CD4-positive, CD25-positive, alpha-beta regulatory T cell (primary cell): ENCODE data around the gene DCN. TPM values are rescaled to one million over a fixed set of nuclear protein-coding genes. Genes with fewer than 3 reads are reported as not detected.

Source experiments
- ATAC-seq, 2 donors: fragments of 150-1000 bp; cut with Tn5 transposase; one replicate each; pipeline ENCODE4 v1.10.0; 2021; ENCODE audit warnings: low read depth in 2 of 2, moderate number of reproducible peaks in 2 of 2, moderate library complexity in 1 of 2
- DNase-seq, 3 donors: peaks; one replicate each; pipeline versions ENCODE4 v3.0.0 to v3.0.0-alpha.2; 2012 to 2022; ENCODE audit warnings: mixed read lengths in 1 of 3
- H3K27ac ChIP-seq: one replicate; pipeline ENCODE4 v1.7.0; 2013; ENCODE audit warnings: mild to moderate bottlenecking, low read length; ENCODE audit not compliant: insufficient read depth, poor library complexity, severe bottlenecking
- H3K27me3 ChIP-seq: one replicate; pipeline ENCODE4 v1.7.0; 2013; ENCODE audit warnings: low read length; ENCODE audit not compliant: control insufficient read depth, insufficient read depth
- H3K36me3 ChIP-seq: one replicate; pipeline ENCODE4 v1.7.0; 2013; ENCODE audit warnings: mild to moderate bottlenecking, low read length, moderate library complexity; ENCODE audit not compliant: control insufficient read depth, insufficient read depth
- H3K4me1 ChIP-seq: 2 replicates; pipeline ENCODE4 v1.7.0; 2013; ENCODE audit warnings: mild to moderate bottlenecking, low read length; ENCODE audit not compliant: insufficient read depth, control insufficient read depth, poor library complexity, severe bottlenecking
- H3K4me3 ChIP-seq: one replicate; pipeline ENCODE4 v1.7.0; 2013; ENCODE audit warnings: low read depth, mild to moderate bottlenecking, low read length, moderate library complexity
- H3K9me3 ChIP-seq, 2 experiments: 1 replicate in 1 of 2; 2 replicates in 1 of 2; pipeline ENCODE4 v1.7.0; 2013; ENCODE audit warnings: low read length in 2 of 2, mild to moderate bottlenecking in 1 of 2, moderate library complexity in 1 of 2; ENCODE audit not compliant: control insufficient read depth in 2 of 2
- H3K27ac Mint-ChIP-seq, 3 donors: one replicate each; pipeline ENCODE4 v1.8.0; 2020 to 2022; ENCODE audit warnings: mild to moderate bottlenecking in 3 of 3, mixed read lengths in 3 of 3, moderate library complexity in 2 of 3
- H3K27me3 Mint-ChIP-seq: one replicate; pipeline ENCODE4 v1.8.0; 2022; ENCODE audit warnings: mild to moderate bottlenecking, mixed read lengths
- H3K36me3 Mint-ChIP-seq: one replicate; pipeline ENCODE4 v1.8.0; 2020; ENCODE audit warnings: mixed read lengths
- H3K4me1 Mint-ChIP-seq, 4 donors: one replicate each; pipeline ENCODE4 v1.8.0; 2020 to 2022; ENCODE audit warnings: mixed read lengths in 4 of 4, mild to moderate bottlenecking in 1 of 4
- H3K4me3 Mint-ChIP-seq, 4 donors: one replicate each; pipeline ENCODE4 v1.8.0; 2020 to 2022; ENCODE audit warnings: mild to moderate bottlenecking in 4 of 4, mixed read lengths in 4 of 4, moderate library complexity in 3 of 4
- H3K9me3 Mint-ChIP-seq, 7 donors: one replicate each; pipeline ENCODE4 v1.8.0; 2020 to 2022; ENCODE audit warnings: mixed read lengths in 7 of 7, mild to moderate bottlenecking in 3 of 7, moderate library complexity in 2 of 7
- polyA plus RNA-seq, 4 donors: library from polyadenylated mRNA; unstranded; fragments of 300-500 nt; fragmentation: Illumina TruSeq; gene quantifications; one replicate each; pipeline ENCODE4 v1.2.3, GENCODE V29; 2021
- total RNA-seq: library from RNA; stranded (reverse); gene quantifications from one replicate; pipeline ENCODE4 v1.2.3, GENCODE V29; 2022

Gene DCN
- total and polyA plus RNA-seq, 5 donors from 2014 or later, result not detected

DNA sequence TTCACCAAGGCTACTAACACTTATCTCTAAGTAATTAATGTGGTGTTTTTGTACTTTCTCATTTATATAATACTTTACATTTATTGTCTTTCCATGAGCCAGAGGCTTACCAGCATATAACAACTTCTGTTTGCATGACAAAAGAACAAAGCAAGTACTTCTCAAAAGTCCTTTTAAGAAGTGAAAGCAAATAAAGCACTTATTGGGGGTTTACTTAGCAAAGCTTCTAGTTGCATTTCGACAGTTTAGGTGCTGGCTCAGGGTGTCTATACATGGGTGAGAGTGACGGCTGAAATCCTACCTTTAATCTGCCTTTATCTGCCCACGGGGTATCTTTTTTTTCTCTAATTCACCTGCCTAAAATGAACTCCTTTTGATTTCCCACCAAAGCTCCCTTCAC lies 21.0 kb upstream of the DCN start:
- Histone ChIP-seq H3K27me3 (no peaks in the 10 kb centered on the region), H3K27ac (no peak overlapping the region), H3K4me1 (no peaks in the 10 kb centered on the region), H3K9me3 (no peaks in the 10 kb centered on the region), H3K4me3 (no peak overlapping the region), H3K36me3 (no peaks in the 10 kb centered on the region)
- ATAC-seq (no peak), DNase-seq (no peak)
- peaks cover 4% of the 10 kb centered on the region for H3K27me3 Mint-ChIP-seq
- peaks cover 0 to 3% (median 0%) of the 10 kb centered on the region in 7 donors for H3K9me3 Mint-ChIP-seq
- H3K36me3 Mint-ChIP-seq, result no peaks in the 10 kb centered on the region
- no peak overlapping the region for H3K27ac Mint-ChIP-seq
- no peak overlapping the region for H3K4me3 Mint-ChIP-seq
- H3K4me1 Mint-ChIP-seq, result no peaks in the 10 kb centered on the region

DNA sequence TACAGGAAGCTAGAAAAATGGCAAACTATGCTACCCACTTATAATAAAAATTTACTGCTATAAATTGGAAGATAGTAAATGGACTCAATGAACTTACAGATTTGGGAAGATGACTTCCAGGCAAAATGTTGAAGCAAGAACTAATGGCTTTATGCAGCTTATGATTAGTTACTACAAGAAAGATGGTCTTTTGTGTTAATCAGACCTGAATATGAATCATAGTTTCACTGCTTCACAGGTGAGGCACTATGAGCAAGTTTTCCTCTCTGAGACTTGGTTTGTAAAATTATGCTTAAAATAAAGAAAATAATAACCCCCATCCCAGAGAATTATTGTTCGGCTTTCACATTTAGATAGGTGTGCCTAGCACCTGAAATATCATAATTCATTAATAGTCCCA lies 19.8 kb upstream of the DCN start:
- H3K4me3 ChIP-seq, result no peak overlapping the region
- ATAC-seq, result no peak
- H3K27me3 ChIP-seq, result no peaks in the 10 kb centered on the region
- Mint-ChIP-seq H3K4me1 (no peaks in the 10 kb centered on the region), H3K27me3 (peaks cover 4% of the 10 kb centered on the region), H3K9me3 (peaks cover 0 to 3% (median 0%) of the 10 kb centered on the region in 7 donors), H3K4me3 (no peak overlapping the region), H3K36me3 (no peaks in the 10 kb centered on the region), H3K27ac (no peak overlapping the region)
- DNase-seq, result no peak
- no peak overlapping the region for H3K27ac ChIP-seq
- no peaks in the 10 kb centered on the region for H3K9me3 ChIP-seq
- H3K36me3 ChIP-seq, result no peaks in the 10 kb centered on the region
- no peaks in the 10 kb centered on the region for H3K4me1 ChIP-seq

DNA sequence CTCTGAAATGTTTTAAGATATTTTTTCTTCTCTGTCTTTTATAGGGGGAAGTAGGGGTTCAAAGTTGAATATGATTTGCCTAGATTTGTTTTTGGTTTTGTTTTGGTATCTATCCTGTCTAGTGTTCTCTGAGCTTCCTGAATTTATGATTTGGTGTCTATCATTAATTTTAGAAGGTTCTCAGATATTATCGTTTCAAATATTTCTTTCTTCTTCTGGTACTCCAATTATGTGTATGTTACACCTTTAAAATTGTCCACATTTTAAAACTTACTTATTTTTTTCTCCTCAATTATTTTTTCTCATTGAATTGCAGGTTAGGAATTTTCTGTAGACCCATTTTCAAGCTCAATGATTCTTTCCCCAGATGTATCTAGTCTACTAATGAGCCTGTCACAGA lies 13.8 kb upstream of the DCN start:
- H3K4me3 Mint-ChIP-seq, result no peak overlapping the region
- peaks cover 4% of the 10 kb centered on the region for H3K27me3 Mint-ChIP-seq
- H3K36me3 Mint-ChIP-seq, result no peaks in the 10 kb centered on the region
- Histone ChIP-seq H3K4me3 (no peak overlapping the region), H3K9me3 (no peaks in the 10 kb centered on the region), H3K27me3 (no peaks in the 10 kb centered on the region), H3K27ac (no peak overlapping the region), H3K36me3 (no peaks in the 10 kb centered on the region), H3K4me1 (no peaks in the 10 kb centered on the region)
- DNase-seq, result no peak
- ATAC-seq, result no peak
- no peak overlapping the region for H3K27ac Mint-ChIP-seq
- no peaks in the 10 kb centered on the region for H3K4me1 Mint-ChIP-seq
- H3K9me3 Mint-ChIP-seq, result peaks cover 0 to 10% (median 3%) of the 10 kb centered on the region in 7 donors

DNA sequence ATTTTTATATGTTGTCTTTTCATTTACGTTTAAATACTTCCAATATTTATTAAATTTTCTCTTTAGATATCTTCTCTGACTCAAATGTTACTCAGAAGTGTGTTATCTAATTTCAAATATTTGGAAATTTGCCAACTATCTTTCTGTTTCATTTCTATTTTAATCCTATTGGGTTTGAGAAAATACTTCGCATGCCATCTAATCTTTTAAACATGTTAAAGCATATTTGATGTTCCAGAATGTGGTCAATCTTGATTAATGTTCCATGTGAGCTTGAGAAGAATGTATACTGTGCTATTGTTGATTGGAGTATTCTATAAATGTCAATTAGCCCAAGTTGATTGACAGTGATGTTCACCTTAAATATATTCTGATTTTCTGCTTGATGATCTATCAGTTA lies 11.9 kb upstream of the DCN start:
- no peaks in the 10 kb centered on the region for H3K27me3 ChIP-seq
- H3K36me3 ChIP-seq, result no peaks in the 10 kb centered on the region
- Mint-ChIP-seq H3K27me3 (peaks cover under 1% of the 10 kb centered on the region), H3K27ac (no peak overlapping the region), H3K36me3 (no peaks in the 10 kb centered on the region), H3K4me3 (no peak overlapping the region), H3K9me3 (peaks cover 0 to 10% (median 2%) of the 10 kb centered on the region in 7 donors), H3K4me1 (no peaks in the 10 kb centered on the region)
- H3K27ac ChIP-seq, result no peak overlapping the region
- H3K4me1 ChIP-seq, result no peaks in the 10 kb centered on the region
- DNase-seq (no peak), ATAC-seq (no peak)
- no peaks in the 10 kb centered on the region for H3K9me3 ChIP-seq
- H3K4me3 ChIP-seq, result no peak overlapping the region

DNA sequence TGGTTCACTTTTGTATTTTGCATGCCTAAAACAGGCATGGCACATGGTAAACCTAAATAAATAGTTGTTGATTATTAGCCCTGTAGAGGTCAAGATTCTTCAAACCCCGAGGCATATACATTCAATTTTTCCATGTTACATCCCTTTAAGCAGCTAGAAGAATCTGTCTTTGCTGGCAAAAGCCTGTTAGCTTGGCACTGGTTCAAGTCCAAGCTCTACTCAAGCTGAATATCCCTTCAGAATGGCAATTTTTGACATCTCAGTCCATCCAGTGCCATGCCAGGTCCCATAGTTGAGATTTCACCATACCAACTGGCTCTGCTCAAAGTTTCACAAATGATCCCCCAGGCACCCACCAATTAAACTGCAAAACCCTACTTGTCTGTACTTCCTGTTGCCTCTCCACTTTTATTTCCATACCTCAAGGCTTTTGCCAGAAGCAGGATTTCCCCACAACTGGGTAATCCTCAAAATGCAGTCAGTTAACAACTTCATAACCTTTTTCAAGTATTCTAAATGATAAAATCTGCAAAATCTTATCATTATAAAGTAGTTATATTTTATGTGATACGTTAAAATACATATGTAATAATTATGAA lies 9.0 kb upstream of the DCN start:
- no peaks in the 10 kb centered on the region for H3K4me1 Mint-ChIP-seq
- no peak overlapping the region for H3K4me3 ChIP-seq

DNA sequence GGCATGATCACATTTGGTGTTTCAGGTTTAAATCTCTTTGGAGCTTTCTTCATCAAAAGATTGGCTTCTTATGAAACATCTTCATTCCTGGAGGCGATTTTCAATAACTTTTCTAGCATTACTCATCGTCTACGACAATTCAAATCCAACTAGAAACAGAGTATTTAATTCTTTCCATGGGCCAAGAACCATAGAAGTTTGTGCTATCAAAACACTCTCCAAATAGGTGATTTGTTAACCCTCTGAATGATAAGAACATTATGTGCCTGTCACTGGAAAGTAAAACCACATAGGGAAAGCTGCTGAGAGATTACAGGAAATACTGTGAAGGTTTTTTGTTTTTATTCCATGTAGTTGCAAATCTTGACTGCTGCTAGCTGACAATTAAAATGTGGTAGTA lies 6.9 kb upstream of the DCN start:
- no peak overlapping the region for H3K4me3 ChIP-seq

More for the DNA sequence above, 9.0 kb upstream of the DCN start:
- no peaks in the 10 kb centered on the region for H3K4me1 ChIP-seq
- no peak for ATAC-seq
- H3K27ac ChIP-seq, result no peak overlapping the region
- H3K36me3 ChIP-seq, result no peaks in the 10 kb centered on the region
- H3K27ac Mint-ChIP-seq, result no peak overlapping the region
- peaks cover 0 to 6% (median 4%) of the 10 kb centered on the region in 7 donors for H3K9me3 Mint-ChIP-seq
- no peaks in the 10 kb centered on the region for H3K27me3 Mint-ChIP-seq
- H3K27me3 ChIP-seq, result no peaks in the 10 kb centered on the region
- no peaks in the 10 kb centered on the region for H3K36me3 Mint-ChIP-seq
- H3K4me3 Mint-ChIP-seq, result no peak overlapping the region
- no peak for DNase-seq
- H3K9me3 ChIP-seq, result no peaks in the 10 kb centered on the region

DNA sequence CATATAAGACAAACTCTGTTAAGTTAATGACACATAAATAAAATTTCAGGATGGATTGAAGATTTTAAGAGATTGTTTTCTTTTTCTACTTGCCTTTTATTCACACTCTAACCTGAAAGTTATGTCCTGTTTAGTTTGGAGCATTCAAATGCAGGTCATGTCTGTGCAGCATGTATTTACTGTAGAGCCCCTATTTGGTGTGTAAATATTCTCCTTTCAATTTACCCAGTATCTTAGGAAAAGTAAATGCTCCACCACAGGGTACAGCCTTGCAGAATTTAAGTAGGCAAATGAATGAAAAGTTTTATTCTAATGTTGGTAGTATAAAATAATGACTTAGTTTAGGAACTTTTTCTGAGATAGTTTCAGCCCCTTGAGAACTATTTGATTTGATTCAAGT lies 6.2 kb upstream of the DCN start:
- no peaks in the 10 kb centered on the region for H3K36me3 ChIP-seq
- Mint-ChIP-seq H3K4me1 (no peaks in the 10 kb centered on the region), H3K9me3 (peaks cover 0 to 6% (median 1%) of the 10 kb centered on the region in 7 donors), H3K27me3 (no peaks in the 10 kb centered on the region), H3K4me3 (no peak overlapping the region), H3K36me3 (no peaks in the 10 kb centered on the region), H3K27ac (no peak overlapping the region)
- no peaks in the 10 kb centered on the region for H3K9me3 ChIP-seq
- no peaks in the 10 kb centered on the region for H3K27me3 ChIP-seq
- H3K4me1 ChIP-seq, result no peaks in the 10 kb centered on the region
- no peak overlapping the region for H3K27ac ChIP-seq
- H3K4me3 ChIP-seq, result no peak overlapping the region
- DNase-seq (no peak), ATAC-seq (no peak)

More for the DNA sequence above, 6.9 kb upstream of the DCN start:
- Mint-ChIP-seq H3K27me3 (no peaks in the 10 kb centered on the region), H3K9me3 (peaks cover 0 to 6% (median 1%) of the 10 kb centered on the region in 7 donors), H3K27ac (no peak overlapping the region), H3K4me3 (no peak overlapping the region), H3K4me1 (no peaks in the 10 kb centered on the region), H3K36me3 (no peaks in the 10 kb centered on the region)
- no peaks in the 10 kb centered on the region for H3K36me3 ChIP-seq
- H3K9me3 ChIP-seq, result no peaks in the 10 kb centered on the region
- H3K27me3 ChIP-seq, result no peaks in the 10 kb centered on the region
- H3K4me1 ChIP-seq, result no peaks in the 10 kb centered on the region
- no peak overlapping the region for H3K27ac ChIP-seq
- no peak for ATAC-seq
- DNase-seq, result no peak

DNA sequence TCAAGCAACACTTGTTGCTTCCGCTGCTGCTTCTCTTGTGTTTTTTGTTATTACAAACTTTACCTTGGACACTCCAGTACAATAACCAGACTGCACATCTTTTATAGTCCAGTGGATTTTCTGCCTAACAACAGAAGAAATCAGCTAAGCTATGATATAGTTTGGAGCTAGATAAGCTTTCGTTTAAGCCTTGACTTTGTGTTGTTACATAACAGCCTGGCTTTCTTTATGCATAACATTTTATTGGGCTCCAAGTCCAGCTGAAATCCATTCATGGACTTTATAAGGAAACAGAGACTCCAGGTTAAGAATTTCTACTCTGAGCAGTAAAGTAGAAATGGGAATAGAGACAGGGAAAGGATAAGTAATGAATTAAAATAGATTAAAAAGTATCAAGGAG lies 3.5 kb upstream of the DCN start:
- DNase-seq, result no peak
- no peaks in the 10 kb centered on the region for H3K36me3 Mint-ChIP-seq
- no peak for ATAC-seq
- H3K27ac Mint-ChIP-seq, result no peak overlapping the region
- Histone ChIP-seq H3K4me1 (no peaks in the 10 kb centered on the region), H3K36me3 (no peaks in the 10 kb centered on the region), H3K27me3 (no peaks in the 10 kb centered on the region), H3K27ac (no peak overlapping the region), H3K4me3 (no peak overlapping the region), H3K9me3 (no peaks in the 10 kb centered on the region)
- H3K27me3 Mint-ChIP-seq, result no peaks in the 10 kb centered on the region
- no peaks in the 10 kb centered on the region for H3K4me1 Mint-ChIP-seq
- no peak overlapping the region for H3K4me3 Mint-ChIP-seq
- peaks cover 0 to 4% (median 0%) of the 10 kb centered on the region in 7 donors for H3K9me3 Mint-ChIP-seq
